GM21717 (cell line): Measurements from ENCODE around the gene RBPJL.
A peak's percentile ranks its signal among the peaks of the same experiment; 100 is the strongest.

ENCODE experiments used
- ATAC-seq: cut with Tn5 transposase; IDR thresholded peaks from one replicate; pipeline ENCODE4 v1.9.1; 2021; ENCODE audit warnings: mild to moderate bottlenecking, moderate library complexity; ENCODE audit not compliant: unreplicated experiment

The RBPJL gene

DNA sequence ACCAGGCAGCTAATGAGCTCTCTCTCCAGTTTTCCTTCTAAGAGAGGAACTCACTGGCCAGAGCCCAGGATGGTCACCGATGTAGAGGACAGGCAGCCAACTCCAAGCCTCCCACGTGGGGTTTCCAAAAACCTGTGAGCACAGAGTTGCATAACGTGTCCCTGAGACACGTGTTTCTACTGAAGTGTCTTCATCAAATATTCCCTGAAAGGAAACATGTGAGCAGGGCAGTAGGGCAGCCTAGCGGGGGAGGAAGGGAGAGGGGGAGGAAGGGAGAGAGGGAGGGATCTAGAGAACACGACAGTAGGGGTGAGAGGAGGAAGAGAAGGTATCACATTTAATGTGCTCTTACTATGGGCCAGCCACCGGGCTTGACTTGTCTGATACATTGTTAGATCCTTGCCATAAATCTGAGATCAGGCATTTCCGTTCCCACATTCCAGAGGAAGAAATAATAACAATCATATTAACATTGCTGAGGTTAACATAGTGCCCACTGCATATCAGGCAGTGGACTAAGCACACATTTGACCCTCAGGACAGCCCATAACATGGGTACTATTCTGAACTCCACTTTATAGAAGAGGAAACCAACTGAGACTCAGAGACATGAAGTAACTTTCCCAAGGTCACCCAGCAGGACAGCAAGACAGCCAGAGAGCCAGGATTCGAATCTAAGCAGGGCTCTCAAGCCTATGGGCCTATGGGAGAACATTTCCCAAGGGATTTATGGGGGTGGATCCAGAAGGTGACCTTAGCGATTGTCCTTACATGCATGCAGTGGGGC lies 51.8 kb downstream of the RBPJL start:
- ATAC-seq = no peak

DNA sequence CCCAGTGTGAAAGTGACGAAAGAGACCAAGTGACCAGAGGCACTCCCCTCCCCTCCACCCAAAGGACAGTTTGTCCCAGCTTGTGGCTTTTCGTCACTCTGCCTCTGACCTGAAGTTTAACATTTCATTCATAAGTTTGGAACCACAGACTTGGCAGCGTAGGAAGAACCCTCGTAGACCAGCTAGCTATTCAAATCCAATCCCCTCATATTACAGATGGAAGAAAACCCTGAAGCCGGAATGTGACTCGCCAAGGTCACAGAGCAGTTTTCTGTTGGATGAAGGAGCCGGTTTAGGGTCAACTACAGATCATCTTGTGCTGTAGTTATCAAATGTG lies 52.4 kb downstream of the RBPJL start:
- ATAC-seq = no peak

DNA sequence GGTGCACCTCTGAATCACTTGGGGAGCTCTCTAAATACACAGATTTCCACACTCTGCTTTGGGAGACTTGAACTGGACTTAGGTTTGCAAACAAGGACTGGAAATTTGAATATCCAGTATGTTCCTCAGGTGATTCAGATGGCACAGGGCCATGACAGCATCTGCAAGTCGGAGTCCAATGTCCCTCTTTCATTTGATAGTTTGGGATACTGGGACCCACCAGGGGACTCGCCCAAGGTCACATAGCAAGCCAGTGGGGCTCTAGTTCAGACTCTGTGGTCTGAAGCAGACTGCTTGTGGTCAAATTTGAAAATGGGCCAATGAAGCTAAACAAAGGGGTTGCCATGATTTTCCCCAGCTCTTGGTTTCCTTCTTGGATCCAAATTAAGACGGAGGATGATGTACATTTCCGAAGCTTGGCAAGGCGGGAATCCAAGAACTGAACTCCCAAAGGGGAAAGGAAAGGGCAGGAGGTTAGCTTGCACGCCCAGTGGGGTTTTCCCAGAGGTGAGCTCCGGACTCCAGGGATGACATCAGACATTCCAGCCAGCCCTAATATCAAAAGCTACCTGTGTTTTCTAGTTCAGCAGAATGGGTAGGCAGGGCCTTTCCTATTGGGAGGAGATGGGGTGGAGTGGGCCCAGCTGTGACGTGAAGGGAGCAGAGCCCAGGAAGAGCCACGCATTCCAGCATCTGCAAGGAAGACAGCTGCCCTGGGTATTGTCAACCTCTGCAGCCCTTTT lies 52.9 kb downstream of the RBPJL start:
- no peak for ATAC-seq

DNA sequence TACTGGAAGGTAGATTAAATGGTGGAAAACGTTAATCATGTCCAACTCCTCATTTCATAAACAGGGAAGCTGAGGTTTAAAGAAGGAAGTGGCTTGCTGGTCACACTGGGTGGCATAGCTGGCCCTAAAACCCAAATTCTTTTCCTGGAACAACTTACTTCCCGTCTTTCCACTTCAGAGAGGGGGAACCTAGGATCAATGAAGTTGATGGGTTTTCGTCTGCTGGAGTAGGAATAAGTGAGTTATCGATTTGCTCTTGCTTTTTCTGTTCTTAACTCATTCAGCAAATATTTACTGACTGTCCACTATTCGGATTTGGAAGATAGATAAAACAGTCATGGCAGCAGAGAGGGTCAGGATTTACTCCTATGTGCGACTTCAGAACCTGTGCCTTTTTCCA lies 55.2 kb downstream of the RBPJL start:
- no peak for ATAC-seq

DNA sequence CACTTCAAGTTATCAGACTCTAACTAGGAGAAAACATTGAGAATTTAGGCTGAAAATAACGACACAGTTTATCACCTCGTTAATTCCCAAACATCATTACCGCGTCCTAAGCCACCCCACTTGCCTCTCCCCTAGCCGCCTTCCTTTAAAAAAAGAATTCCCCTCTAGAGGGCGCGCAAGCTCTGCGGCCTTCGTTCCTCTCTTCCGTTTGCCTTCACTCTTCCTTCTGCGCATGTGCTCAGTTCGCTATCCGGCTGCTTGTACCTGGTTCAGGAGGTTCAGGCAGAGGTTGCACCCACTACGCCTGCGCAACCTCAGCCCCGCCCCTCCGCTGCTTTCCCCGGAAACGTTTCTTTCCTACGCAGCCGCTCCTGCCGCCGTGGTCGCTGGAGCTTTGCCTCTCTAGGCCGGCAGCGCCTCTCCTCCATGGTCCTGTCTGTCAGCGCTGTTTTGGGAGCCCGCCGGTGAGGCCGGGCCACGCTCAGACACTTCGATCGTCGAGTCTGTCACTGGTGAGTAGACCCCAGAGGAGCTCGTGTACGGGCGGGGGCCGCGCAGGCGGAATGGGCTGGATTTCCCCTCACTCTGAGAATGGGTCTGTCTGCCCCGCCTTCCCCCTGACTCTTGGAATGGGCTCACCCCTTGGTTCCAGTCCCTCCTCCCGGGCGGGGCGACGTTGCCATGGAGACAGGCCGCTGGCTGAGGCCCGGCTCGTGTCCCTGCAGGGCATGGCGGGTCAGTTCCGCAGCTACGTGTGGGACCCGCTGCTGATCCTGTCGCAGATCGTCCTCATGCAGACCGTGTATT lies 56.4 kb downstream of the RBPJL start, which contains the start of gene SYS1:
Gene SYS1, plus strand, starts transcription at position 353 of the 807 bp plus-strand sequence. Its CDS starts 376 bp downstream, at position 729.
- peak; percentile 67 for ATAC-seq

DNA sequence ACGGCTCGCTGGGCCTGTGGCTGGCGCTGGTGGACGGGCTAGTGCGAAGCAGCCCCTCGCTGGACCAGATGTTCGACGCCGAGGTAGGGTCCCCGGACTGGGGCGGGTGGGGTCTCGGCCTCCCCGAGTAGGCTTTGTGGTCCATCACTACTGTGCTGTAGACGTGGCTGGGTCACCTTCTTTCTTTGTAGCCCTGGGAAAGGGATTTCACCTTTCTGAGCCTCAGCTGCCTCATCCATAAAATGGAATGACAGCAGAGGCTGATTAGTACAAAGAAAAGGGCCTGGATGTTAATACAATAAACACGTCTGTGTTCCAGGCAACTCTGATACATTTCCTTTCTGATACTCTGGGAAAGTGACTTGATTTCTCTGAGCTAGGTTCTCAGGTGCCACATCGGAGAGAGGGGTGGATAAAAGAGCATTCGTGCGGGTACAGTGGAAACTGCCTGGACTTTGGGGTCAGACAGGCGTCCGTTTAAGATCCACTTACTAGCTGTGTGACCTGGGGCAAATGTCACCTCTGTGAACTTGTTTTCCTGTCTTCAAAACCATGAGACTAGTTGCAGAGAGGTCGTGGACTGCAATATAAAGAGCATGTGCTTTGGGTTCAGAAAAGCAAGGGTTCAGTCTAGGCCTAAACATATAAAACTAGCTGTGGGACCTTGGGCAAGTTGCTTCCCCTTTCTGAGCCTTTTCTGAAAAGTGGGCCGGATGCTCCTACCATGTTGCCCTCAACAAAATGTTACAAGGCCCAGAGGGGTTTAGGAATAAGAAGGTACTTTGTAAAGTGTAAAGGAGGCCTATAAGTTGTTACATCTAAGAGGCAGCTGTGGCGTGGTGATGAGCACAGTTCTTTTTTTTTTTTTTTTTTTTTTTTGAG lies 57.2 kb downstream of the RBPJL start:
- no peak for ATAC-seq

DNA sequence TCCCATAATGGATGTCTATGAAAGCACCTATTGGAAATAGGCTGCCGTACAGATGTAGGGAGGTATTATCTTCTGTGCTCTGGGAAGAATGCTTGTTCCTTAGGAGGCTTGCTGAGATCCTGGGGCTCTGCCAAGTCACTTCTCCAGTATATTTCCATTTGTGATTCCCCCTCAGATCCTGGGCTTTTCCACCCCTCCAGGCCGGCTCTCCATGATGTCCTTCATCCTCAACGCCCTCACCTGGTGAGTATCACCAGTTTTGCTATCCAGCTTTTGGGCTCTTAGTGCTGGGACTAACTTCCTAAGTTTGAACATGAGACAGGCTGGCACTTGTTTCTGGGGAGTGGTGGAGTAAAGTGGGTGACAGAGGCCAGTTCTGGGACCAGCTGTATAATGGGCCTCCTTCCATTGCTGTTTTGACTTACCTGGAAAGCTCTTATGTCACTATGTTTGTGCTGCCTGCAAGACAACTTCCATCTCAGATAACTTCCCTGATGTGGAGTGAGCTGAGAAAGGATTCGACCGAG lies 58.9 kb downstream of the RBPJL start:
- ATAC-seq = no peak

DNA sequence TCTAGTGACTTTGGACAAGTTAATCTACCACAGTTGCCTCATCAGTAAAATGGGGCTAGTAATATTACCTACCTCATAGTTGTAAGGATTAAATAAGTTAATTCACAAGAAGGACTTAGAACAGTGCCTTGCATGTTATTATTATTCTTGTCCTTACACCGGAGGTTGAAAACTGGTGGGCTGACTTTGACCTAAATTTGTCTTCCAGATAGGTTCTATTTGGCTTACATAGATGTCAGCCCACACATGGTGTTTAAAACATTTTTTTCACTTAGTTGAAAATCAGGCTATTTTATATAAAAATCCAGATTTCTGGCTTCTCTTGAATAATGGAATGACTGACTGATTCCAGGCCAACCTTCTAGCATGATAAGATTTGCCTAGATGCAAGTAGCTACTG lies 59.6 kb downstream of the RBPJL start:
- no peak for ATAC-seq

DNA sequence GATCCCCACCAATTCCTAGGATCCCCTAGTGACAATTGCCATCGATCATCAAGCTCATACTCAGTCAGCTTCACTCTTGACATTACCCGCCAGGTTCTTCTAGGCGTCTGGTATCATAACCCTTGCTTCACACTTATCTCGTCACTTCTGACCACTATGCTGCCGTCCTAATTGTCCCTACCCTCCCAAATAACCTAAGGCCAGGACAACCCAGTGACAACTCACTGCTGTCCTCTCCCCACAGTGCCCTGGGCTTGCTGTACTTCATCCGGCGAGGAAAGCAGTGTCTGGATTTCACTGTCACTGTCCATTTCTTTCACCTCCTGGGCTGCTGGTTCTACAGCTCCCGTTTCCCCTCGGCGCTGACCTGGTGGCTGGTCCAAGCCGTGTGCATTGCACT lies 60.0 kb downstream of the RBPJL start:
- no peak for ATAC-seq

DNA sequence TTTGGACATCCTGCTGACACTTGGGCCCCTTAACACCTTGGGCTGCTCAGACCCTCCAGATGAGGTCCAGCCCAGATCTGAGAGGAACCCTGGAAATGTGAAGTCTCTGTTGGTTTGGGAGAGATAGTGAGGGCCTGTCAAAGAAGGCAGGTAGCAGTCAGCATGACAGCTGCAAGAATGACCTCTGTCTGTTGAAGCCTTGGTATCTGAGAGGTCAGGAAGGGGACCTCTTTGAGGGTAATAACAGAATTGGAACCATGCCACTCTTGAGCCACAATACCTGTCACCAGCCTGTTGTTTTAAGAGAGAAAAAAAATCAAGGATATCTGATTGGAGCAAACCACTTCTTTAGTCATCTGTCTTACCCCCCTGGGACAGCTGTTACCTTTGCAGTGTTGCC lies 60.5 kb downstream of the RBPJL start:
- ATAC-seq = no peak
